ENCODE results near the gene KCNK3. TPM values are rescaled to one million over a fixed set of nuclear protein-coding genes. Genes with fewer than 3 reads are reported as not detected.

Gene KCNK3
- total and polyA plus RNA-seq, 2 of the 13 experiments (the other 11 are each of a cell fraction or from before 2014, with no cell fraction given): not detected

GRCh38 chr2:26757873-26758789 is 65.6 kb downstream of the KCNK3 start (continued):
- no peak for TF ChIP-seq MZF1 (CRISPR knock-in tag; IDR thresholded peaks at IDR 0.05; ENCODE audit: borderline replicate concordance)
- no peak for TF ChIP-seq HINFP (CRISPR knock-in tag; IDR thresholded peaks at IDR 0.05; ENCODE audit: low read depth)
- no peak for TF ChIP-seq ARNT2 (CRISPR knock-in tag; IDR thresholded peaks at IDR 0.05; ENCODE audit: low read depth)
- no peak for TF ChIP-seq HNRNPLL (IDR thresholded peaks at IDR 0.05; ENCODE audit: low read depth, low read length, poor library complexity, severe bottlenecking)
- TF ChIP-seq TMF1 (CRISPR knock-in tag; IDR thresholded peaks at IDR 0.05; ENCODE audit: low read depth): no peak
- TF ChIP-seq ARID2 (CRISPR knock-in tag; IDR thresholded peaks at IDR 0.05; ENCODE audit: borderline replicate concordance): no peak
- TF ChIP-seq ZFP1 (CRISPR knock-in tag; IDR thresholded peaks at IDR 0.05): no peak
- TF ChIP-seq SYNCRIP (IDR thresholded peaks at IDR 0.05; ENCODE audit: insufficient read depth, low read depth, low read length): no peak
- TF ChIP-seq FOXJ3 (CRISPR knock-in tag; IDR thresholded peaks at IDR 0.05; ENCODE audit: borderline replicate concordance): no peak
- TF ChIP-seq EHMT2 (IDR thresholded peaks at IDR 0.05; ENCODE audit: borderline replicate concordance, low read depth, low read length): no peak
- no peak for TF ChIP-seq ISL2 (CRISPR knock-in tag; IDR thresholded peaks at IDR 0.05)
- no peak for TF ChIP-seq MBNL3 (CRISPR knock-in tag; conservative IDR thresholded peaks at IDR 0.05)
- TF ChIP-seq FIP1L1 (IDR thresholded peaks at IDR 0.05; ENCODE audit: borderline replicate concordance, insufficient read depth, low read depth, low read length): no peak
- TF ChIP-seq ZNF850 (CRISPR knock-in tag; conservative IDR thresholded peaks at IDR 0.05): no peak
- no peak for TF ChIP-seq ZNF660 (CRISPR knock-in tag; IDR thresholded peaks at IDR 0.05; ENCODE audit: borderline replicate concordance, low read depth)
- TF ChIP-seq DR1 (CRISPR knock-in tag; IDR thresholded peaks at IDR 0.05): no peak
- no peak for TF ChIP-seq LBX2 (CRISPR knock-in tag; IDR thresholded peaks at IDR 0.05; ENCODE audit: borderline replicate concordance)
- TF ChIP-seq ZNF484 (CRISPR knock-in tag; IDR thresholded peaks at IDR 0.05; ENCODE audit: borderline replicate concordance, low read depth): no peak
- no peak for TF ChIP-seq ARHGAP35 (CRISPR knock-in tag; IDR thresholded peaks at IDR 0.05; ENCODE audit: borderline replicate concordance)
- peak; percentile 68; the same call in 1 of the 2 replicates for TF ChIP-seq NR2C2 (CRISPR knock-in tag; IDR thresholded peaks at IDR 0.05; ENCODE audit: borderline replicate concordance)
- TF ChIP-seq U2AF1 (optimal IDR thresholded peaks at IDR 0.05; ENCODE audit: low read depth, low read length): no peak
- TF ChIP-seq ZNF513 (CRISPR knock-in tag; conservative IDR thresholded peaks at IDR 0.05): no peak
- TF ChIP-seq PBX2 (CRISPR knock-in tag; IDR thresholded peaks at IDR 0.05): no peak
- no peak for TF ChIP-seq ZNF552 (CRISPR knock-in tag; IDR thresholded peaks at IDR 0.05; ENCODE audit: borderline replicate concordance)
- TF ChIP-seq RARG (CRISPR knock-in tag; IDR thresholded peaks at IDR 0.05; ENCODE audit: low read depth): no peak

All from HepG2 (cell line).